ENCODE measurements around the gene RERE. TPM values are rescaled to one million over a fixed set of nuclear protein-coding genes. Genes with fewer than 3 reads are reported as not detected.

The RERE gene
- total and polyA plus RNA-seq, 7 donors: 19.2 to 148 (median 90.6) TPM

- H3K36me3 ChIP-seq: no peaks in the 10 kb centered on the region
- no peaks in the 10 kb centered on the region for H3K27me3 ChIP-seq
- TF ChIP-seq CTCF (IDR thresholded peaks at IDR 0.05) (no peak), POLR2AphosphoS5 (IDR thresholded peaks at IDR 0.05) (no peak), POLR2A (IDR thresholded peaks at IDR 0.05) (no peak), EP300 (IDR thresholded peaks at IDR 0.05) (no peak)
- H3K4me3 ChIP-seq: no peak overlapping the region
- intact Hi-C loops (cut with DNase I): no loop called here
- peak overlapping the region; percentile 72 to 86 (median 84) for H3K27ac ChIP-seq
- H3K4me1 ChIP-seq: peaks cover 0 to 70% (median 63%) of the 10 kb centered on the region in 4 donors
- 73 to 100% methylated on average over 1 of the region's 1 CpG for WGBS, 2 donors
- no peaks in the 10 kb centered on the region for H3K9me3 ChIP-seq
- no peak for DNase-seq
These were observed 360.4 kb downstream of the RERE start for GRCh38 chr1:8456991-8457390.

GRCh38 chr1:8456308-8456912, 361.0 kb downstream of the RERE start:
- Histone ChIP-seq H3K4me1 (peaks cover 0 to 64% (median 60%) of the 10 kb centered on the region in 4 donors), H3K4me3 (no peak overlapping the region), H3K27ac (peak overlapping the region; percentile 72 to 86 (median 84)), H3K9me3 (no peaks in the 10 kb centered on the region), H3K27me3 (no peaks in the 10 kb centered on the region), H3K36me3 (no peaks in the 10 kb centered on the region)
- 58 to 71% methylated on average over 4 of the region's 4 CpGs for WGBS, 2 donors
- no peak for TF ChIP-seq CTCF (IDR thresholded peaks at IDR 0.05)
- TF ChIP-seq POLR2AphosphoS5 (IDR thresholded peaks at IDR 0.05): peak; percentile 15 to 58 (median 54)
- intact Hi-C loops (cut with DNase I): no loop called here
- DNase-seq: no peak

GRCh38 chr1:8455700-8456307, 361.6 kb downstream of the RERE start:
- Histone ChIP-seq H3K36me3 (no peaks in the 10 kb centered on the region), H3K27me3 (no peaks in the 10 kb centered on the region), H3K4me3 (no peak overlapping the region), H3K9me3 (no peaks in the 10 kb centered on the region), H3K4me1 (peaks cover 0 to 58% (median 54%) of the 10 kb centered on the region in 4 donors), H3K27ac (peak overlapping the region; percentile 72 to 86 (median 84))
- 79 to 89% methylated on average over 7 of the region's 7 CpGs for WGBS, 2 donors
- no peak for DNase-seq
- intact Hi-C loops (cut with DNase I): no loop called here
- TF ChIP-seq POLR2A (IDR thresholded peaks at IDR 0.05): no peak
- no peak for TF ChIP-seq CTCF (IDR thresholded peaks at IDR 0.05)
- TF ChIP-seq EP300 (IDR thresholded peaks at IDR 0.05): no peak
- TF ChIP-seq POLR2AphosphoS5 (IDR thresholded peaks at IDR 0.05): no peak

- 92 to 95% methylated on average over 11 of the region's 11 CpGs for WGBS, 2 donors
- no peak overlapping the region for H3K4me3 ChIP-seq
- intact Hi-C loops (cut with DNase I): no loop called here
- TF ChIP-seq CTCF (IDR thresholded peaks at IDR 0.05): no peak
- no peak for TF ChIP-seq POLR2A (IDR thresholded peaks at IDR 0.05)
- TF ChIP-seq EP300 (IDR thresholded peaks at IDR 0.05): no peak
- no peak for TF ChIP-seq POLR2AphosphoS5 (IDR thresholded peaks at IDR 0.05)
- peaks cover 0 to 41% (median 31%) of the 10 kb centered on the region in 4 donors for H3K4me1 ChIP-seq
- no peaks in the 10 kb centered on the region for H3K9me3 ChIP-seq
- no peaks in the 10 kb centered on the region for H3K27me3 ChIP-seq
- no peaks in the 10 kb centered on the region for H3K36me3 ChIP-seq
- no peak for DNase-seq
- peak overlapping the region in 2 of 4 donors; percentile 80 to 84 for H3K27ac ChIP-seq
These were observed 367.1 kb downstream of the RERE start for GRCh38 chr1:8450312-8450711.
